ENCODE results near the gene CS.

The CS gene

GRCh38 chr12:56229082-56229481 lies 71.0 kb downstream of the CS start:
- Mint-ChIP-seq H3K4me3 (no peak overlapping the region), H3K9me3 (no peaks in the 10 kb centered on the region), H3K36me3 (ENCODE audit: low read depth) (peaks cover 7% of the 10 kb centered on the region), H3K27me3 (ENCODE audit: low read depth) (no peaks in the 10 kb centered on the region), H3K4me1 (peaks cover 10% of the 10 kb centered on the region), H3K27ac (peak overlapping the region in 1 of 3 experiments; percentile 96)
- no peak for TF ChIP-seq CTCF (IDR thresholded peaks at IDR 0.05; ENCODE audit: unreplicated experiment in 3 of 3)

DNA sequence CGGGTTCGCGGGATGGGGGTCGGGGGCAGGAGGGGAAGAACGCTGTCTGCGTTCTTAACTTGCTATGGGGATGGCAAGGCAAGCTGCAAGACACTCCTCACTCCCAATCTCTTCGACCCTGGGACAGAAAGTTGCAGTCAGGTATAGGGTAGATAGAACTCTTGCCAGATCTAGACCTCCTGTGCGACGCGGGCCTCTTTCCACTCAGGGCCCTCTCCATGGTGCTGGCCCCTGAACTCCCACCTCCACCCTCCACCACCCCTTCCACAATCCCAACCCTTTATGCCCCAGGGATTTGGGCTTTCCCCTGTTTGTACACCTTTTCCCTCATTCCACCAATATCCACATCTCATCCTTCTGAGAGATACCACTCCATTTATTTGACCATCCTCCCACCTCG lies 75.2 kb downstream of the CS start:
- Mint-ChIP-seq H3K27me3 (ENCODE audit: low read depth) (no peaks in the 10 kb centered on the region), H3K4me3 (peak overlapping the region; percentile 79 to 86 (median 83)), H3K27ac (peak overlapping the region; percentile 12 to 100 (median 100)), H3K4me1 (peaks cover 39% of the 10 kb centered on the region), H3K9me3 (no peaks in the 10 kb centered on the region), H3K36me3 (ENCODE audit: low read depth) (peaks cover 7% of the 10 kb centered on the region)
- no peak for TF ChIP-seq CTCF (IDR thresholded peaks at IDR 0.05; ENCODE audit: unreplicated experiment in 3 of 3)

GRCh38 chr12:56224102-56224701 lies 75.9 kb downstream of the CS start, which contains the start of gene NABP2:
Gene NABP2, plus strand, starts transcription at chr12:56224342. Its CDS starts 515 bp downstream, at chr12:56224857.
- H3K4me3 Mint-ChIP-seq, result peak within 1 kb of the TSS; percentile 83 to 98 (median 86)
- no peaks in the 10 kb centered on the region for H3K9me3 Mint-ChIP-seq
- H3K4me1 Mint-ChIP-seq, result peaks cover 39% of the 10 kb centered on the region
- H3K36me3 Mint-ChIP-seq (ENCODE audit: low read depth), result peaks cover 7% of the 10 kb centered on the region
- peak within 1 kb of the TSS; percentile 100 for H3K27ac Mint-ChIP-seq
- no peaks in the 10 kb centered on the region for H3K27me3 Mint-ChIP-seq (ENCODE audit: low read depth)
- TF ChIP-seq CTCF (IDR thresholded peaks at IDR 0.05; ENCODE audit: unreplicated experiment in 3 of 3), result peak; percentile 90 to 97 (median 96)

GRCh38 chr12:56223571-56224101 lies 76.5 kb downstream of the CS start:
- Mint-ChIP-seq H3K9me3 (no peaks in the 10 kb centered on the region), H3K36me3 (ENCODE audit: low read depth) (peaks cover 7% of the 10 kb centered on the region), H3K27ac (peak overlapping the region; percentile 100), H3K27me3 (ENCODE audit: low read depth) (no peaks in the 10 kb centered on the region), H3K4me3 (peak overlapping the region; percentile 79 to 86 (median 83)), H3K4me1 (peaks cover 39% of the 10 kb centered on the region)
- TF ChIP-seq CTCF (IDR thresholded peaks at IDR 0.05; ENCODE audit: unreplicated experiment in 3 of 3), result no peak

GRCh38 chr12:56222531-56222895 lies 77.6 kb downstream of the CS start:
- Mint-ChIP-seq H3K27me3 (ENCODE audit: low read depth) (no peaks in the 10 kb centered on the region), H3K36me3 (ENCODE audit: low read depth) (peaks cover 7% of the 10 kb centered on the region), H3K4me3 (peak overlapping the region; percentile 96 to 98 (median 98)), H3K9me3 (no peaks in the 10 kb centered on the region), H3K27ac (peak overlapping the region; percentile 100), H3K4me1 (peaks cover 39% of the 10 kb centered on the region)
- no peak for TF ChIP-seq CTCF (IDR thresholded peaks at IDR 0.05; ENCODE audit: unreplicated experiment in 3 of 3)

All from nephron (organoid).